Ammon's horn (tissue), 1 donor: Measurements from ENCODE around the gene RAB5B.

Source experiments
- DNase-seq: peaks from one replicate; pipeline ENCODE4 v3.0.0-alpha.2; 2016; ENCODE audit warnings: low spot score

The RAB5B gene, protein sequence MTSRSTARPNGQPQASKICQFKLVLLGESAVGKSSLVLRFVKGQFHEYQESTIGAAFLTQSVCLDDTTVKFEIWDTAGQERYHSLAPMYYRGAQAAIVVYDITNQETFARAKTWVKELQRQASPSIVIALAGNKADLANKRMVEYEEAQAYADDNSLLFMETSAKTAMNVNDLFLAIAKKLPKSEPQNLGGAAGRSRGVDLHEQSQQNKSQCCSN

GRCh38 chr12:55973599-55974307 lies at the start of gene RAB5B:
TSS of gene RAB5B (plus strand) at chr12:55974078. CDS start at chr12:55986961, 12,883 bp downstream.
- peak; percentile 100 for DNase-seq

DNA sequence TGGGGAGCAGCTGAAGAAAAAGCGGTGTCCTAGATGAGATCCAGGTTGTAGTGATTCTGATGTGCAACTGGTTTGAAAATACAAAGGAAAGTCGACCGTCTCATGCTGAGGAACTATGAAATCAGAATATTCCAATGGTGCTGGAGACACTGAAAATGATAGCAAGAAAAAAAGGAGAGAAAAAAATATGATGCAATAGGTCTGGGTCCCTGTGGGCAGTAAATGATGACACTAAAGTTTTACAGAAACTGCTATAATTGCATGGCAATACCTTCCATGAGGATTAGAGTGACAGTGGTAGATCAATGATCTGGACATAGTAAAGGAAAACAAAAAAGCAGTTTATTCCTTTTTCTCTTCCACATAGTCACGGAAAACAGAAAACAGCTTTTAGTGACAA lies 48.5 kb upstream of the RAB5B start:
- no peak for DNase-seq

- DNase-seq: peak; percentile 12
Measured at GRCh38 chr12:55925870-55926737, 47.8 kb upstream of the RAB5B start.

GRCh38 chr12:55926738-55927587 lies 46.9 kb upstream of the RAB5B start:
- DNase-seq: peak; percentile 93

DNA sequence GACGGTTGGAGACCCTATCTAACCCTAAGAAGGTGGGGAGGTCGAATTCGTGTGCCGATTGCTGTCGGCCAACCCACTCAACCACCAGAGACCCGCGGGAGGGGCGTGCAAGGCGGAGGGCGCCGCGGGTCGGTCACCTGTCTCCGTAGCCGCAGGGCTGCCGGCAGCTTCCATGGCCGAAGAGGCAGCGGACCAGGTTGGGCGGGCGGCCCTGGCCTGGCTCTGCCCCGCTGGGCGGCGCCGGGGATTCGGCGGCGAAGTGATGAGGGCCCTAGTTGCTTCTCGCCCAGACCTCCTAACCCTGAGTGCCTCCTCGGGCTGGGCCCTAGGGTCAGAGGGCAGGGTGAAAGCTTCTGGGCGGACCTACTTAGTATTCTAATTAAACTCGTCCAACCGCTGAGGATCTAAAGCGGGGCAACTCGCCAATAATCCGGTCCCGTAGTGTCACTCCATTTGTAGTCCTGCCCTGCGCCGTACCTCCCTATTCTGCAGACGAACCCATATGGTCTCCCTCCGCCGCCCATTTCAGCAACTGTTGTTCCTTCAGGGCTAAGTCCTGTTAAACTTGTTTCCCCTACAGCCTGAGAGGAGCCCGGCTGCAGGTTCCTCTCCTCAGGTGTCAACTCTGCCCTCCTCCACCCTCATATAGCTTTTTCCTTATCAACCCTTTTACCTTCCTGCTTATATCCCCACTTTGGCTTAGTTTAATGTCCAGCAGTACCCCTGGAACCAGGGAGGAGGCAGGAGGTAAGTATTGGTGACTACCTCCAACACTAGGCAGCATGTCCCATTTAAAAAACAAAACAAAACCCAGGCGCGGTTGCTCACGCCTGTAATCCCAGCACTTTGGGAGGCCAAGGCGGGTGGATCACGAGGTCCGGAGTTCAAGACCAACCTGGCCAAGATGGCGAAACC lies 46.0 kb upstream of the RAB5B start, which contains the start of gene PYM1:
Gene PYM1 (minus strand): TSS at position 307 of the 915 bp plus-strand sequence. CDS start 133 bp downstream, at position 174.
- DNase-seq: peak; percentile 81

DNA sequence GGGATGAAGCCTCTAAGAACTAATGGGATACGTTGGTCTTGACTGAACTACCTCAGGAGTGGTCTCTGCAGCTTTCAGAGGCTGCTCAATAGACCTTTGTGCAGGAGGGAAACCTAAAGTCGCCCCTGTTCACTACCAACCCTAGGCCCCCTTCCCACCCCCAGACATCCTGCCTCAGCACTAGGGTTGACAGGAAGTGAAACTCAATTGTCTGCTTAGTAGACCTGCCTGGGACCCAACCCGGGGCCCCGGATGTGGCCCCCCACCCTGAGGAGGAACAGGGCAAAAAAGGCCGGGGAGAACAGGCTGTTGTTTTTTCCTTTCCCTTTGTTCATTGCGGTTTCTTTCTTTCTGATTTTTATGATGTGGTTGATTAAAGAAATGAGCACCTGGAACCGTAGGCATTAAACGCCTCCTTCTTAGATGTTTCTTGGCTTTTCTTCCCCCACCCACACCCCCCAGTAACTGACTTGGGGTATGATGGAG lies 44.5 kb upstream of the RAB5B start:
- peak; percentile 14 for DNase-seq

- DNase-seq: peak; percentile 58
Measured at GRCh38 chr12:55930771-55931316, 43.0 kb upstream of the RAB5B start, which contains the start of gene DGKA. TSS of gene DGKA (plus strand) at chr12:55931162. CDS start at chr12:55936504, 5,342 bp downstream.

- peak; percentile 10 for DNase-seq
Measured at GRCh38 chr12:55931317-55931779, 42.5 kb upstream of the RAB5B start.

DNA sequence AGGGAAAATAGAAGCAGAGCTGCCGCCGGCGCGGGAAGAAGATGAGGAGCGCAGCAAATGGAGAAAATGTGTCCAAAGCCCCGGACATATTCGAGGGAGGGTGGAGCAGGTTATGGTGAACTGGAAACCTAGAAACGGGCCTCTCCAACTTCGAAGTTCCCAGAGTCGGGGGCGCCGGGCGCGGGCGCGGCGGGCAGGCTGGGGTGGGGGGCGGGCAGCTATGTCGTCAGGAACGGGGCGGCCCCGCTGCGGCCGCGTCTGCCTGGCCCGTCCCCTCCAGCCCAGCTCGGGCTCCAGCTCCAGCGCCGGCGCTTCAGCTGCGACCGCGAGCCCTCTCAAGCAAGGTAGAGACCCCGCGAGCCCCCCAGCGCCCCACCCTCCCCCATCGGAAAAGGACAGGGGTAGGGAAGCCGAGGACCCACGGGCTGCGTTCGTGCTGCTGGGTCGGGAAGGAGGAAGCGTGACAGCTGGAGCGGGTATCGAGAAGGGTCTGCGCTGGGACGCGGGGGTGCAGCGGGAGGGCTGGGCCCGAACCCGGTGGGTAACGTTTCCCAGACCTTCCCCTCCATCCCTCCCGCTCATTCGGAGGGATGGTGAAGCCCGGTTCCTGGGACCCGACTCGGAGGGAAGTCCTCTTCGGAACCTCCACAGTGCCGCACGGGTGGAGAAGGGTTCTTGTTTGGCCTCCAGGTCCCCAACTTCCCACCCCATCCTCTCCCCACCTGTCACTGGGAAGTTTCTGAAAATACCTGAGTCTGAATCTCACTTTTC lies 41.9 kb upstream of the RAB5B start:
- DNase-seq: peak; percentile 65

- DNase-seq: no peak
Measured at GRCh38 chr12:55932551-55932910, 41.3 kb upstream of the RAB5B start.

DNA sequence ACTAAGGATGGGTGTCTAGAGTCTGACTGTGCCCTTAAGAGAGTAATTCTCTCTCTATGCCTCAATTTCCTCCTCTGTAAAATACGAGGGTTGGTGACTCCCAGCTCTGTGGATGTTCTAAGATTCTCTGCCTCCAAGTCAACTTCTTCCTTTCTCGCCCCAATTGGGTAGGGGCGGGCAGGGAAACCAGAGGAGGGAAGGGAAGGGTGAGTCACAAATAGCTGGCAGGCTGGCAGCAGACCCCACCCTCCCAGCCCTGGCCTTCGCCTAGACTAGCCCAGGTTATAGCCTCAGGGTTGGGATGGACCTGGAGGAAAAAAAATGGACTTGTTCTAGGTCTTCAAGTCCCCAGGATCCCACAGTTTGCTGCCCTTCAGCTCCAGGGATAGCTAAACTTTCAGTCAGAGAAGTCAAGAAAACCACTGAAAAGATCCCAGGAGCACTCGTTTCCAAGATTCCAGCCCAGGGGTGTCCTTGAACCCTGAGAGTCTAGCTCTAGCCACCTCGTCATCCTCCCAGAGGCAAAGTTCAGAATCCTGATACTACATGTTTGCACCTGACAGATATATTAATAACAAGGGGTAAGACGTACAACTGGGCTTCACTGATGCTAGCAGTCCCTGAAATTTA lies 40.6 kb upstream of the RAB5B start:
- no peak for DNase-seq

DNA sequence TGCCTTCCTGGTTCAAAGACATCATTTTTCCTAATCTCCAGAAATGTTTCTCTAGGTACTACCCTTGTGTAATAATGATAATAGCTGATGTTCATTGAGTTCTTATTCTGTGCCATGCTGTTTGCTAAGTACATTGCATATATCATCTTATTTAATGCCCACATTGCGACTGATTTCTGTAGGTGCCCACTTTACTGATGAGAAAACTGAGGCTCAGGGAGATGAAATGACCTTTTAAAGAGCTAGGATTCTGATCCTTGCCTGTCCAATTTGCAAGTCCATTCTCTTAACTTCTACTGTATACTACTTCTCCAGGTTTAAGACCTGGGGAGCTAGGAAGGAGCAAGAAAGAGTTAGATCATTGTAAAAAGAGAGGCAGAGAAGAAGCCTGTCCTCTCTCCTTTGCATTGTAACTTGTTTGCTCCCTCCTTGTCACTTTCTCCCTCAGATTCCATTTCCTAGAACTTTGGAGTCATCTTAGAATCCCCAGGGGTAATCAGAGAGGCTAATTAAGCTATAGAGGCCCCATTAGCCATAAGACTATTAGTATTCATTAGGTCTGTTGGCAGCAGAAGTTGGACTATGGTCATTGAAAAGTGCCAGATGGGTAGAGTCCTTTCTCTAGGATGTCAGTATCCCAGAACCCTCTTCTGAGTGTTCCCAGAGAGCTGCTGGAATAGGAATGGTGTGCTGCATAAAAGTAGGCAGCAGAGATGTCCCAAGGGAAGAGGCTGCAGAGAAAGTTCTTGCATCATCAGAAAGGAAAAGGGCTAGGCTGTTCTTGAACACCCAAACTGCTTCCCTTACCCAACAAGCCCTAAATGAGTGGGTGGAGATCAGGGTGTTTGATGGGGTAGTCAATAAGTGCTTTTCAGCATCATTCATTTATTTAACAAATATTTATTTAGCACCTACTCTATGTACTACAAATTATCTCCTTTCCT lies 39.8 kb upstream of the RAB5B start:
- DNase-seq: no peak

DNA sequence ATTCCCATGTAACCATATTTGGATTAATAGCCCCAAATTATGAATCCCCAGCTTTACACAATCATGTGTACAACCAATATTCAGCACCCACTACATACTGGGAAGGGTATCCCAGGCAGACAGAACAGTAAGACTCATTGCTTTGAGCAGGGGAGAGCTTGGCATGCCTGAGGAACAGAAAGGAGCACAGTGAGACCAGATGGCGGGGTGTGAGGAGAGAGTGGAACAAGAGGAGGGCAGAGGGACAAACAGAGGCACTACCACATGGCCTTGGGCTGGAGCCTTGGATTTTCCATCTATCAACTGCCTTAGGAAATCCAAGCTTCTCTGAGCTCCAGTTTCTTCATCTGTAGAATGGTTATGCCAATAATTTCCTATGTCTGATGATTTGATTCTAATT lies 39.1 kb upstream of the RAB5B start:
- DNase-seq: no peak

GRCh38 chr12:55935738-55936151 lies 38.1 kb upstream of the RAB5B start:
- DNase-seq: no peak

DNA sequence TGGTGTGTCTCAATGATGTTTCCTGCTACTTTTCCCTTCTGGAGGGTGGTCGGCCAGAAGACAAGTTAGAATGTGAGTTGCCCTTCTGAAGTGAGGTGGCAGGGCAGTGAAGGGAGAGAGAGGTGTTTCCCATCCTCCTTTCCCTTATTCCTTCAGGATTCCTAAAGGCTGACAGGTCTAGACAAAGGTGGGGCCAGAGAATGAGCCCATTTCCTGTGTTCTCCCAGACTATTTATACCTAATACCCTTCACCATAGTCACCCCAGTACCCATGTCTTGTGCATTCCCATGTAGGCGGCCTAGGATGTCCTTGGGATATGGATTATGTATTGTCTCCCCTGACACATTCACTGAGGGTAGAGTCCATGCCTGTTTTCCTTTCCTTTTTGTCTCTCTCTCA lies 35.9 kb upstream of the RAB5B start:
- DNase-seq: no peak

DNA sequence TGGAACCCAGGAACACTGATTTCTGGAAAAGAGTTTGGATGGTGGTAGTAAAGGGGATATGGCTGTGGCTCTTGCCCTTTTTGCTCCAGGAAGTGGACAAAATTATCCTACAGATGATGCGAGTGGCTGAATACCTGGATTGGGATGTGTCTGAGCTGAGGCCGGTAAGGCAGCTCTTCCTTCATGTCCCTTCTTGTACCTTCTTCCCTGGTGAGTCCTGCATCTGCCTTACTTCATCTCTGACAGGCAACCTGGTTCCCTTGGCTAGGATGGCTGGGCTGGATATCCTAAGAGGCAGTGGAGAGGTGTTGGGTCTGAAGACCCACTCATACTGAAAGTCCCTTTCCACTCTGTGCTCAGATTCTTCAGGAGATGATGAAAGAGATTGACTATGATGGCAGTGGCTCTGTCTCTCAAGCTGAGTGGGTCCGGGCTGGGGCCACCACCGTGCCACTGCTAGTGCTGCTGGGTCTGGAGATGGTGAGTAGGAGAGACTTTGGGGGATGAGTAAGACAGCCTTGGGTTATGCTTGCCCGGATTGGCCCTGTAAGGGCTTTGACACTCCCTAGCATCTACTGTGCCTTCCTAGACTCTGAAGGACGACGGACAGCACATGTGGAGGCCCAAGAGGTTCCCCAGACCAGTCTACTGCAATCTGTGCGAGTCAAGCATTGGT lies 34.9 kb upstream of the RAB5B start:
- DNase-seq: no peak
